HL-60/S4 treated with retinoic acid at 250 ng/mL for 4 days and 3 days (cell line): ENCODE measurements around the gene ALLC.

Experiments
- in situ Hi-C: fragments of 300-500 bp; cut with MboI; formaldehyde crosslinking; loops from 2 replicates; pipeline ENCODE4 v1.7.0; 2022; ENCODE audit warnings: low sequenced_read_pairs

The ALLC gene

DNA sequence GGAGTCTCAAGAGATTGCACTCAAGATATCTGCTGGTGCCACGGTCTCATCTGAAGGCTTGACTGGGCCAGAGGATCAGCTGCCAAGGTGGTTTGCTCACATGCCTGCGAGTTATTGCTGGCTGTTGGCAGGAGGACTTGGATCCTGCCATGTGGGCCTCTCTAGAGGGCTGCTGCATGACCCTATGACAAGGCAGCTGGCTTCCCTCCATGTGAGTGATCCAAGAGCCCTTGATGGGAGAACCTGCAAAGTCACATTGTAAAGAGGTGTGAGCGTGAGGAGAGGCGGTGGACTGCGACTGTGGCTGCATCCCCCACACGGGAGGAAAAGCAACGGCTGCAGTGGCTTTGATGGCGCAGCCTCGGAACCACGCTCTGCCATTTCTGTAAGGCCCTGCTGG is 4.0 kb upstream of the ALLC start:
- in situ Hi-C loops = loop anchor here (25.0 kb wide), 1 partner anchor 1542 kb away; no protein-coding TSS in a partner anchor

- in situ Hi-C loops = loop anchor here (25.0 kb wide), 1 partner anchor 1542 kb away; no protein-coding TSS in a partner anchor
Measured at GRCh38 chr2:3654531-3655225, 3.3 kb upstream of the ALLC start.

DNA sequence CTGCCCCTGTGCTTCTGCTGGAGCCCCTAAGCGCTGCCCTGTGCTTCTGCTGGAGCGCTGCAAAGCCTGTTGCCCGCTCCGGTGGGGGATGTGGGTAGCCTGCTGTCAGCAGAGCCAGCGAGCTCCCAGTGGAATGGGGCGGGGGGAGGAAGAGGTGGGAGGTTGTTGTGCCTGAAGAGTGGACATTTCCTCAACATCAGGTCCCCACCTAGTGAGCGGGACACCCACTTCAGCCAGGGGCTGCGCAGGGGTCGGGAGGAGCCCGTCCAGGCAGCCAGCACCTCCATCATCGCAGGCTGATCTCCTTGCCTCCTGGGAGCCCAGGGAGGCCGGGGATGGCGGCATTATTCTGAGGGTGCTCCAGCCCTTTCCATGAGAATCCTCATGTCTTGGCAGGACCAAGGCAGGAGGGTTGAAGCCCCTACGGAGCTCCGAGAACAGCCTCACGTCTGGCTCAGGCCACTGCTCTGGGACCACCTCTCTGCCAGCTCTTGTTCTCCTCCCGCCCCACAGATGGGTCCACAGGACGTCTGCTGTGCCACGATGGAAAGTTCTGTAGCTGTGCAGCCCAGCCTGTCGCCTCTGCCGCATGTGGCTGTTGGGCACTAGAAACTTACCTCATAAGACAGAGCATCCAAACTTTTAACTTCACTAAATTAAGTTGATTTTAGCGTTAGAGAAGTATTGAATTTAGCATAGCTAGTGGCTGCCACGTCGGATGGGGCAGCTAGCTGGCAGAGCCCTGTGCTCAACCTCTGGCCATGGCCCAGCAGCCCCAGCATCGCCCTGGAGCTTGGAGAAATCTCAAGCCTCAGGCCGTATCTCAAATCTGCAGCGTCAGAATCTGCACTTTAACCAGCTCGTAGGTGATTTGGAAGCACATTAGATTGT is 1.9 kb upstream of the ALLC start:
- in situ Hi-C loops = loop anchor here (25.0 kb wide), 1 partner anchor 1544 kb away; no protein-coding TSS in a partner anchor

GRCh38 chr2:3656762-3657721 is 958 bp upstream of the ALLC start:
- in situ Hi-C loops = loop anchor here (25.0 kb wide), 1 partner anchor 1545 kb away; no protein-coding TSS in a partner anchor

GRCh38 chr2:3659447-3660432 is 1.7 kb downstream of the ALLC start:
- in situ Hi-C loops = loop anchor here (25.0 kb wide), 1 partner anchor 1547 kb away; no protein-coding TSS in a partner anchor

- in situ Hi-C loops = loop anchor here (25.0 kb wide), 1 partner anchor 1548 kb away; no protein-coding TSS in a partner anchor
Measured at GRCh38 chr2:3660640-3661039, 2.6 kb downstream of the ALLC start.

GRCh38 chr2:3661149-3661660 is 3.2 kb downstream of the ALLC start:
- in situ Hi-C loops = loop anchor here (25.0 kb wide), 1 partner anchor 1549 kb away; no protein-coding TSS in a partner anchor

GRCh38 chr2:3662239-3662638 is 4.2 kb downstream of the ALLC start:
- in situ Hi-C loops = loop anchor here (25.0 kb wide), 1 partner anchor 1550 kb away; no protein-coding TSS in a partner anchor

DNA sequence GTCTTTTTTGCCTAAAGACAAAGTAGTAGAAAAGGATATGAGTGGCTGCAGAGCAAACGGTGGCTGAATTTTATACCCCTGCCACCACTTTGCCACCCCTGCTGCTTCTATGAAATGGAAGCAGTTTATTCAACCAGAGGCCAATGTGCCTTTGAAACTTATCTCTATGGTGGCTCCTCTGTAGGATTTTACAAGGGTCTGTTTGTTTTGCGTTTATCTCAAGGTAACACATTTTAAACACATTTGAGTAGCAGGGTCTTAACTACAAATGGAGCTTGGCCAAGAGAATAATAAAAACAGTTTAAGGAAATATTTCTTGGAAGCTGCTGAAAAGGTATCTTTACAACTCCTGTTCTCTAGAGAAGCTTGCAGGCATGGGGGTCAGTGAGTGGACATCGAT is 6.1 kb downstream of the ALLC start:
- in situ Hi-C loops = loop anchor here (25.0 kb wide), 1 partner anchor 1552 kb away; no protein-coding TSS in a partner anchor

DNA sequence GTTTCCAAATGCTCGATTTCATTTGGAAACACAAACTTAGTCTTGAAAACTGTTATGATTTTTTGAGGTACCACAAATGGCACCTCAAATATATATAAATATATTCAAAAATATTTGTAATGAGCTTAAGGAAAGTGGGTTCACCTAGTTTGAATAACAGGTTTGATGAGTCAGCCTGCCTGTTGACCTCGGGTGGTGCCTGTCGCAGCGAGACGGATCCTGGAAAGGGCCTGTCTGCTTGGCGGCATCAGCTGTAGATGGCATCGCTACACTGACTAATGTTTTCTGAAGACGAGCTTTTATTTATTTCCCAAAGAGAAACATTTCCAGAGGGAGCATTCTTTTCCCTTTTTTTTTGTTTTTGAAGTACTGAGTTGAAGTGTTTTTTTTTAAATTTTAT is 6.9 kb downstream of the ALLC start:
- in situ Hi-C loops = loop anchor here (25.0 kb wide), 1 partner anchor 1553 kb away; no protein-coding TSS in a partner anchor

DNA sequence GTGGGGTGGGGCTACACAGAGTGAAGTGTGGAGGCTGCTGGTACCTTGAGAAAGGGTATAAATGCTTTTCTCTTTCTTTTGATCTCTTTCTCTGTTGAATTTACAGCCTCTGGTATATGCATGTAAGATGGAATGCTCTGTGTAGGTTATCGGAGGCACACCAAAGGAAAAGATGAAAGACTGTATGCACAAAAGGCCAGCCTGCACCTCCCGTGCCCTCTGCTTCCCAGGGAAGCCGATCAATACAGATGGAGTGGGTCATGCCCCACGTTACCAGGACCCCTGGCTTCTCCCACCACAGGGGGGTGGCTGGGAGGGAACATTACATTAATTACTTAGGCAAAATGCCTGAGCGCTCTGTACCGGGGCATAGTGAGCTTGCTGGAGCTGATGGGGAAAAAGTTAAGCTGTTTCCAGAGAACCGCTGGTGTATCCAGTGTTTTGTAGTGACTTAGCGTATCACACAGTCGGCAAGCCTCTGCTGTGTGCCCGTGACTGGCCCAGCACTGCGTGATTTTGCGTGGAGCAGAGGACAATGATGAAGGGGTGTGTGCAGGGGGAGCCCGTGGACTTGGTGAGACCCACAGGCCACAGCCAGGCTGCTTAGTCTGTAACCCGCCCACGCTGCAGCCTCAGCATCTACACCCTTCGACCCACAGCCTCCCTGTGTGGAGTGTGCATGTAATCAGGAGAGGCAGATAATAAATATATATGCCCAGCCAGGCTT is 8.0 kb downstream of the ALLC start:
- in situ Hi-C loops = loop anchor here (25.0 kb wide), 1 partner anchor 1554 kb away; no protein-coding TSS in a partner anchor

- in situ Hi-C loops = loop anchor here (25.0 kb wide), 1 partner anchor 1554 kb away; no protein-coding TSS in a partner anchor
Measured at GRCh38 chr2:3666613-3666975, 8.6 kb downstream of the ALLC start.

DNA sequence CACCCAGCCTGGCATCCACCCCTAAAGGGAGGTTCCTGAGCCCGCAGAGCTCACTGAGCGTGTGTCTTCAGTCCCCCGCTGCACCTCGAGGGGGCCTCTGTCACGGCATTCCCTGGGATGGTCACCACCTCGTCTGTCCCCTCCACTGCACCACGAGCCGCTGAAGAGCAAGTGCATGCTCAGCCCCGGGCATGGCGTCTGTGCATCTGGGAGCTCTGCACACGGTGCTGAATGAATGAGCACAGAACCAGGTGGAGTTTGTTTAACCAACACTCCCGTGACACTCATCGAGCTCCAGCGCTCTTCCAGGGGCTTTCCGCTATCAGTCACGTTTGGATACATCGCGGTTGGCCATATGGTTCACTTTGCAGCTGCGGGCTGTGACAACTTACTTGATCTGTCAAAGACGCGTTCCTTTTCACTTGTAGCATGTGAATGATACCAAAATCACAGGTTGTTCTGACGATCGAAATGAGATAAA is 9.2 kb downstream of the ALLC start:
- in situ Hi-C loops = loop anchor here (25.0 kb wide), 1 partner anchor 1555 kb away; no protein-coding TSS in a partner anchor

DNA sequence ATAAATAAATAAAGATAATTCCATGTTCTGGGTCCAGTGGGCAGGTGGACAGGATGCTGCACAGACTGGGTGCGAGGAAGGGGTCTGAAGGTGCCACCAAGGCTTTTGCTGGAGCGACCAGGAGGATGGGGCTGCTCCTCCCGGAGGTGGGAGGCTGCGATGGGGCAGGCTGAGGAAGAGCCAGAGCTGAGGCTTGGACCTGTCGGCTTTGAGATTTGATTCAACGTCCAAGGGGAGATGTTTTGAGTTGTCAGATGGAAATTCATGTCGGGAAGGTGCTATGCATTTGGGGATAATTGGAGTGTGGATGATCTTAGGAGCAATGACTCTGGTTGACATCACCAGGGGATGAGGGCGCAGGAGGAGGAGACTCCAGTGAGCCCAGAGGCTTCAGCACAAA is 11.7 kb downstream of the ALLC start:
- in situ Hi-C loops = loop anchor here (25.0 kb wide), 1 partner anchor 1557 kb away; no protein-coding TSS in a partner anchor

DNA sequence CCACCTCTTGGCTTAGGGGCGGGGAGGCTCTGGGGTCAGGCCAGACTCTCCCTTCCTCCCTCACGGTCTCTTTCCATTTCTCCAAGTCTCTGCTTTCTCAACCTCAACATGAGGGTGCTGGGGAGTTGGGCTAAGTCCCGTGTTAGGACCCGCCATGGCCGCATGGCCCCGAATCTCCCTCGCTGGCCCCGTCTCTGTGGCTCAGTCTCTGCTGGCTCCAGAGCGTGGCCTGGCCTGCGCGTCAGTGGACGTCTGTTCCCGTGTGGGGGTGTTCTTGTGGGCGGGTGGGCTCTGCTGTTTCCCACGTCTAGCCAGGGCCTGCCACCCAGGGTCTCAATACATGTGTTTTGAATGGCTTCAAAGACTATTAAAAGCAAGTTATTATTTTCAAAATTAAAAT is 12.4 kb downstream of the ALLC start:
- in situ Hi-C loops = loop anchor here (25.0 kb wide), 1 partner anchor 1558 kb away; no protein-coding TSS in a partner anchor

GRCh38 chr2:3670941-3671340 is 12.9 kb downstream of the ALLC start:
- in situ Hi-C loops = loop anchor here (25.0 kb wide), 1 partner anchor 1559 kb away; no protein-coding TSS in a partner anchor

GRCh38 chr2:3672861-3673678 is 15.1 kb downstream of the ALLC start:
- in situ Hi-C loops = loop anchor here (25.0 kb wide), 1 partner anchor 1561 kb away; no protein-coding TSS in a partner anchor
